GM19463 (cell line): ENCODE data around the gene RPS27L.

Experiments
- ATAC-seq: cut with Tn5 transposase; IDR thresholded peaks from one replicate; pipeline ENCODE4 v1.9.1; 2021; ENCODE audit warnings: mild to moderate bottlenecking, moderate library complexity; ENCODE audit not compliant: unreplicated experiment

Gene RPS27L

DNA sequence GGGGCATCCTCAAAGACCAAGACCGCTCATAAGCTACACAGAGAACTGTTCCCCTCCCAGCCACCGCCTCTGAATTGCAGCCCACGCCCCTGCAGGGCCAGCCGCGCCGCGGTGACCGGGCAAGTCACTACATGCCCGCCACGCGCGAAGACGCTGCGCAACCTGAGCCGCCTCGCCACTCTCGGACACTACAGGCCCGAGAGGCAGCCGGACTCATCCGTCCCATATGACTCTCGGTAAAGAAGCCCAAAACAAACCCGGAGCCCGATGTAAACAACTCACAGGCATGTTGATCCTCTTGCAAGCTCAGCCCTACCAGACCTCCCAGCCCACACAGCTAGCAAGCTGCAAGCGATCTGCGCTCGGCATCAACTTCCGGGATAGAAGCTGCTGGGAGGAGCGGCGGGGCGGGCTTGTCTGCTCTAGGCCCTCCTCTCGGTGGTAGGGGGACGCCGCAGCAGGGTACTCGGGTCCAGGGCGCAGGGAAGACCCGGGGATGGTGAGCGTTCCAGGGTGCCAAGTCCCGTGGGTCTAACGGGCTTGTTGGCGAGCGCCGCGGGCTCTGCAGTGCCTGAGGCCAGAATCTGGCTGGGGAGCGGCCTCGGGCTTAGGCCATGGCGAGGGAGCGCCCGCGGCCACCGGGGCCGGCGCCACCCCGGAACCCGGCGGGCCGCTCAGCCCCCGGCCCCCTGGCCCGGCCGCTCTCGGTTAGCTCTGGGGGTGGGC, at the start of gene RPS27L:
Gene RPS27L (minus strand): TSS at position 360 of the 726 bp plus-strand sequence. CDS start 72 bp downstream, at position 288.
- ATAC-seq: peak; percentile 93

GRCh38 chr15:63206079-63206478, 48.8 kb upstream of the RPS27L start:
- ATAC-seq: no peak

DNA sequence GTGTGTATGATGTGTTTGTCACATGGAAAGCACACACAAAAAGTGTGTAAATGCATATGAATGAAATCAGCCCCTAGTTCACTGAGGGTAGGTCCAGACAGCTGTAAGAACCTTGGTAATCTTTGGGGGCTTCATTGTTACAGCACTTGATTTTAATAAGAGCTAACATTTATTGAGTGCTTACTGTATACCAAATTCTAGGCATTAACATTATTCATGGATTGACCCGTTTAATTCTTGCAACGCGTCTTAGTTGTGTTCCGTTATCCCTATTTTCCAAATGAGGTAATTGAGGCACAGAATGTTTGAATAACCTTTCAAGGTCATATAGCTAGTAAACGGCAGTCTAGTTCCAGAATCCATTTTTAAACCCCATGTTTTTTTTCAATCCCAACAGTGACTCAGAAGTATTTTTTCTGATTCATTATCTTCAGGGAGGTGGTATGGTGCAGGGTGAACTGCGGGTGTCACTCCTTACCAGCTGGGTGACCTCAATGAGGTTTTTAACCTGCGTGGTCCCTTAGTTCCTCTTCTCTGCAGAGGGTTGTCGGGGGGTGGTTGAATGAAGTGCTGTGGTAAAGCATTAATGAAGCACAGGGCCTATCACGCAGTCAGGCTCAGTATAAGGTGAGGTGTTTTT, 46.3 kb upstream of the RPS27L start:
- ATAC-seq: peak; percentile 61

GRCh38 chr15:63202861-63203260, 45.6 kb upstream of the RPS27L start:
- ATAC-seq: no peak

GRCh38 chr15:63200464-63201249, 43.4 kb upstream of the RPS27L start:
- no peak for ATAC-seq

GRCh38 chr15:63198371-63199250, 41.3 kb upstream of the RPS27L start:
- no peak for ATAC-seq

DNA sequence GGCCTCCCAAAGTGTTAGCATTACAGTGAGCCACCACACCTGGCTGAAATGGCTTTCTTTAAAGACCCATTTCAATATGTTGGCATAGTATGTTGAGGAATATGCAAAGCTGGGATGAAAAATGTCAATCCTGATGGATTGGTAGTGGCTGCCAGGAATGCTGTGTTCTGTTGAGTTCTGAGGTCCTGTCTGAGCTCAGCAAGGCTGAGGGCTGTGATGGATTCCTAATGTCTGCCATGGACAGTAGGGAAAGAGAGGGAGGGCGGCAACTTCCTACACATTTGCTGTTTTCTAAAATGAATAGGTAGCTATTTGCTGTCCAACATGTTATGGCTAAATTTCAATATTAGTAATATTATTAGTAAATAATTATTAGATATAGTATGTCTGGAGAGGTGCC, 40.3 kb upstream of the RPS27L start:
- no peak for ATAC-seq

GRCh38 chr15:63196842-63197241, 39.6 kb upstream of the RPS27L start:
- no peak for ATAC-seq

DNA sequence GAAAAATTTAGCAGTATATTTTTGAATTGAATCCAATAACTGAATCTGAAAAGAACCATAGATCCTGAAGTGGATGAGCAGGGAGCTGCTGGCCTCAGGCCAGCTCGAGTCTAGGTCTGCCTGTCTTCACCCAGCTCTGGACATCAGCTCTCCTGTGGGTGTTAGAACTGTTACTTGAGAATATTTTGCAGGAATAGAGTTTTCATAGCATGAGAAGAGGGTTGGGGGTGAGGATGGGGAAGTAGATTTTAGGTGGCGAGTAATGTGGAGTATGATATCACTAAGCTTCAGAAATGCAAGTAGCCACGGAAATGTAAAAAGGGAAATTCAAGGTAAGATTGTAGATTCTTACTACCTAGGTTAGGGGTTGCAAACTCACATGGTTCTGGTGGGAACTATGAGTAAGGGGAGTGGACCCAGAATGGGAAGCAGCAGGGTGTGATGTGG, 38.3 kb upstream of the RPS27L start:
- no peak for ATAC-seq

DNA sequence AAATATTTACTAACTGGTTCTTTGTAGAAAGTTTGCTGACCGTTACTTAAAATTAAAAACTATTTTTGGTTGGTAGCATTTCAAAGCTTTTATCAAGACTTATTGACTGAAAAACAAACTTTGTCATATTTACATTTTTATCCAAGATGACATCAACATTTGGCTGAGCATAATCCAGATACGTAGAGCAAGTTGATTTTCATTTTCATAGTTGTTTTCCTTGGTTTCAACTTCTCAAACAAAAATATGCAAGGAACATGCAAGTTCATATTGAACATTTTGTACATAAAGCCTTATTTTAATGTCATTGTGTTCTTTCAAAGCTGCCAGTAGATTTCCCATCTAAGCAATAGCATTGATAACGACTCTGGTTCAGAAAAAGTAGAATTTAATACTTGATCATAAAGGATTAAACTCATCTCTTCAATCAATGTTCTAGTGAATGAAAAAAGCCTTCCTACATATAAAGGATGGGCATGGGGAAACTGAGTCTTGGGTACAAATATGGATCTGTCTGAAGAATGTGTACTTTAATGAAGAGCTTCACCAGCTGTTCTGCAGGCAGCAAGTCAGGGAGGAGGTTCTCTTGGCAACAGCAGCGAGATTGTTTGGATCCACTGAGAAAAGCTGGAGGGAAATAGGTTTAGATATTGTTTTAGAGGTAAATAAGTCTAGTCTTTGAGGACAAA, 37.7 kb upstream of the RPS27L start:
- no peak for ATAC-seq

- ATAC-seq: no peak
Observed at GRCh38 chr15:63194302-63194701, 37.0 kb upstream of the RPS27L start.

- ATAC-seq: no peak
Observed at GRCh38 chr15:63192619-63193206, 35.4 kb upstream of the RPS27L start.

DNA sequence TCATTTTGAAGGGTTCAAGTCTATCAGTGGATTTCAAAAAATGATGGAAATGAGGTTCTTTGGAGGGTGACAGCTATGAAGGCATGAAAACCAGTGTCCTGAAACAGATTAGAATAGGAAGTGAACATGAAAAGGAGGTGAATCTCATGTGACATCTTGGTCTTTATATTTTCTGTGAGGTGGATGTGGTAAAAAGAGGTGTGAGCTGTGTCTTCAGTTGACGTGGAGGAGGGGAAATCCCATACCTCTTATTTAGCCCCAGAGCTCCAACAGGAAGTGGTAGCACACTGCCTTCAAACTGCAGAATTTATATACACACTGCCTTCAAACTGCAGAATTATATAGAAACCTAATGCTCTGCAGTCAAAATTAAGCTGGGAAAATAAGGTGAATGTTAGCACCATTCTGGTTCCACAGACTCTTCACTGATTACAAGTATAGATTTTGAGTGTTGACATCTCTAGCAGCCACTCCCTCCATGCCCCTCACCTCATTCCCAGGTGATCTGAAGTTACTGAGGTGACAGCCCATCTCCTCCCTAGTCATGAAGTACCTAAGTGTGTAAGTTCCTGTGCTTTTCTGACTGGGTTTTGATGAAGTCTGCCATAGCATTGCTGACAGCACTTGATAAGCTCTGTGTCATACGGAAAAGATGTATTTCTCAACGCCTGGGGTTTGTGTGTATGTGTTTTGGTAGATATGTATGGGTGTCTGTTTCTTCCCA, 34.8 kb upstream of the RPS27L start:
- ATAC-seq: peak; percentile 44

GRCh38 chr15:63190769-63191649, 33.7 kb upstream of the RPS27L start:
- ATAC-seq: no peak

DNA sequence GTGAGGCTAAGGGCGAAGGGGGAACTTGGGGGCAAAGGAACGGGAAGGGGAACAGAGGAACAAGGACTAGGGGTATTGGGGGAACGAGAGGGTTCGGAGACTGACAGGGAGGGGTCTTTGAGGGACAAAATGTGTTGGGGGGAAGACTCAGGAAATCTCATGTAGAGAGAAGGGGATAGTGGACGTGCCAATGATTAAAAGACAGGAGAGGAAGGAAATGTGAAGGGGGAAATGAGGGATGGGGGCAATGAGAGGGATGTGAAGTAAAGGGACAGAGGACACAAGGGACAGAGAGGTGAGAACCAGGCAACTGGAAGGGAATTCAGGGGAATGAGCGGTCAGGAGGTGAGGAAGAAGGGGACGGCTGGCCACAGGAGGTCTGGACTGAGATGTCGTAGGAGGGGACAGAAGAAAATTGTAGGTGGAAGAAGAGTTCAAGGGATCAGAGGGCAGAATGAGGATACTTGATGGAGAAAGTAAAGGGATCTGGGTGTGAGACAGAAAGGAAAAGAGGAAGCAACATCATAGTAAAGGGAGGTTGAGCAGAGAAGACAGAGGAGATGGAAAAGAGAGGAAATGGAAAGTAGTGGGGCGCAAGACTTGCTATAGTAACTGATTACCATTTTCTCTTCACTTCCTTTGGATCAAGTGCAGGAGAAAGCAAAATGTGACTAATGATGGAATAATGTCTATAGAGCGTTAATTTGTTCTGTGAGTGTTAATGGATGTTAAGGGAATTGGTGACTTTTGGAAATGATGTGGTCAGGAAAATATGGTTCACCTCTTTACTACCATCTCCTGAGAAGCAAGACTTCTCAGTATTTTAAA, 32.9 kb upstream of the RPS27L start:
- no peak for ATAC-seq

DNA sequence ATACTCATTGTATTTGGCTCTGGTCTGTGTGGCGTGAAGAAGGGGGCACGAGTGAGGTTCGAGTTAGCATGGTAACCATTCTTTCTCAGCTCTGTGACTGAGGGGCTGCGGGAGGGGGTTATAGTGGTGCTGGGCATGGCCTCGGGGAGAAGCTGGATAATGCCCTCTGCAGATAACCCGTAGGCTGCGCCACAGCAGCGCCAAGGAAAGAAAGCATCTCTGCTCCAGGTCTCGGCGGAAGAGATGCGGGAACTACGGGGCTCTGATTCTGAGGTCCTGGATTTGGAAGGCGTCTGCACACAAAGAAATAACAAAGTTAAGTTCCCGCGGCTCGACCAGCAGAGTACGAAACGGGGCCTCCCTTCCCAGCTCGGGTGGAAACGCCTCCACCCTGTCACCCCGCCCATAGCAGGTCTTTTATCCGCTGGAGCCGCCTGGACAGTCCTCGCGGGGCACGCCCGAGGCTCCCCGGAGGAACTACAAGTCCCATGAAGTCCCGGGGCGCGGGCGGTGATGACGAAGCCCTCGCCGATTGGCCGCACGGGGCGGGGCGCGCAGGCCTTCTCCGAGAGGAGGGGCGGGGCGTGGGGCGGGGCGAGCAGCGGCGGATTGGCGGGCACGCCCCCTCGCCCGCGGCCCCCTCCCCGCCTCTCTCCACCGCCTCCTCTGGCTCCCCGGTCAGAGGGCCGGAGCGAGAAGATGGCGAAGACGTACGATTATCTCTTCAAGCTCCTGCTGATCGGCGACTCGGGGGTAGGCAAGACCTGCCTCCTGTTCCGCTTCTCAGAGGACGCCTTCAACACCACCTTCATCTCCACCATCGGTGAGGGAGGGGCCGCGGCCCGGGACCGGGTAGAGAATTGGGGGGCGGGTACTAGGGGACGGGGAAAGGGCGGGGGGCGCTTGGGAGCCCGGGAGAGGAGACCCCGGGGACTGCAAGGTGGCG, 31.9 kb upstream of the RPS27L start, which contains the start of gene RAB8B:
Gene RAB8B (plus strand): TSS at position 681 of the 946 bp plus-strand sequence. CDS start 19 bp downstream, at position 700.
- peak; percentile 84 for ATAC-seq
